ENCODE measurements around the gene CLK4.

Gene CLK4

GRCh38 chr5:178564397-178564796, 62.5 kb downstream of the CLK4 start:
- DNase-seq (ENCODE audit: low read depth, low spot score), result no peak
- H3K4me3 ChIP-seq (ENCODE audit: low read length), result no peak overlapping the region

GRCh38 chr5:178563621-178564020, 63.2 kb downstream of the CLK4 start:
- H3K4me3 ChIP-seq (ENCODE audit: low read length), result no peak overlapping the region
- DNase-seq (ENCODE audit: low read depth, low spot score), result no peak

GRCh38 chr5:178561746-178562264, 65.0 kb downstream of the CLK4 start:
- DNase-seq (ENCODE audit: low read depth, low spot score), result no peak
- H3K4me3 ChIP-seq (ENCODE audit: low read length), result no peak overlapping the region

- DNase-seq (ENCODE audit: low read depth, low spot score), result no peak
- H3K4me3 ChIP-seq (ENCODE audit: low read length), result no peak overlapping the region
Observed at GRCh38 chr5:178560911-178561310, 65.9 kb downstream of the CLK4 start.

GRCh38 chr5:178557416-178557815, 69.4 kb downstream of the CLK4 start:
- H3K4me3 ChIP-seq (ENCODE audit: low read length), result no peak overlapping the region
- DNase-seq (ENCODE audit: low read depth, low spot score), result no peak

GRCh38 chr5:178555771-178556211, 71.1 kb downstream of the CLK4 start:
- H3K4me3 ChIP-seq (ENCODE audit: low read length), result no peak overlapping the region
- no peak for DNase-seq (ENCODE audit: low read depth, low spot score)

- H3K4me3 ChIP-seq (ENCODE audit: low read length), result no peak overlapping the region
- no peak for DNase-seq (ENCODE audit: low read depth, low spot score)
Observed at GRCh38 chr5:178555005-178555404, 71.8 kb downstream of the CLK4 start.

- no peak overlapping the region for H3K4me3 ChIP-seq (ENCODE audit: low read length)
- no peak for DNase-seq (ENCODE audit: low read depth, low spot score)
Observed at GRCh38 chr5:178554311-178554710, 72.5 kb downstream of the CLK4 start.

GRCh38 chr5:178553517-178553916, 73.3 kb downstream of the CLK4 start:
- no peak overlapping the region for H3K4me3 ChIP-seq (ENCODE audit: low read length)
- no peak for DNase-seq (ENCODE audit: low read depth, low spot score)

Data from Jurkat, Clone E6-1 (cell line).